HEK293 (cell line): ENCODE results near the gene DSCAML1.

Experiments
- CTCF ChIP-seq: fragments of 450-650 bp; formaldehyde crosslinking; IDR thresholded peaks from 2 replicates; pipeline ENCODE4 v1.5.1; 2016; ENCODE audit warnings: missing biosample characterization, missing genetic modification characterization
- HIC1 ChIP-seq: fragments of 450-650 bp; formaldehyde crosslinking; IDR thresholded peaks from 2 replicates; pipeline ENCODE4 v1.5.1; 2016; ENCODE audit warnings: missing biosample characterization, missing genetic modification characterization
- SP2 ChIP-seq: fragments of 450-650 bp; formaldehyde crosslinking; IDR thresholded peaks from 2 replicates; pipeline ENCODE4 v1.5.1; 2016; ENCODE audit warnings: missing biosample characterization, missing genetic modification characterization
- ZBTB17 ChIP-seq: fragments of 450-650 bp; formaldehyde crosslinking; IDR thresholded peaks from 2 replicates; pipeline ENCODE4 v1.5.1; 2016; ENCODE audit warnings: missing biosample characterization, missing genetic modification characterization
- ZNF146 ChIP-seq: fragments of 450-650 bp; formaldehyde crosslinking; IDR thresholded peaks from 2 replicates; pipeline ENCODE4 v1.5.1; 2016; ENCODE audit warnings: missing biosample characterization, missing genetic modification characterization
- ZNF202 ChIP-seq: fragments of 450-650 bp; formaldehyde crosslinking; IDR thresholded peaks from 2 replicates; pipeline ENCODE4 v1.5.1; 2016; ENCODE audit warnings: missing biosample characterization, missing genetic modification characterization, borderline replicate concordance
- ZNF280C ChIP-seq: fragments of 450-650 bp; formaldehyde crosslinking; IDR thresholded peaks from 2 replicates; pipeline ENCODE4 v1.5.1; 2016; ENCODE audit warnings: missing biosample characterization, missing genetic modification characterization
- ZNF513 ChIP-seq: fragments of 450-650 bp; IDR thresholded peaks from 2 replicates; pipeline ENCODE4 v1.5.1; 2018; ENCODE audit warnings: missing biosample characterization, missing genetic modification characterization
- ZNF529 ChIP-seq: fragments of 450-650 bp; formaldehyde crosslinking; IDR thresholded peaks from 2 replicates; pipeline ENCODE4 v1.5.1; 2017; ENCODE audit warnings: missing genetic modification characterization, missing biosample characterization; ENCODE audit not compliant: insufficient replicate concordance
- ZNF580 ChIP-seq: fragments of 450-650 bp; formaldehyde crosslinking; IDR thresholded peaks from 2 replicates; pipeline ENCODE4 v1.5.1; 2016; ENCODE audit warnings: missing biosample characterization, missing genetic modification characterization

GRCh38 chr11:117664897-117665296, 132.1 kb downstream of the DSCAML1 start:
- no peak for TF ChIP-seq ZNF513
- TF ChIP-seq CTCF (tag by site-specific recombination): no peak
- TF ChIP-seq ZNF580 (tag by site-specific recombination): no peak
- TF ChIP-seq ZNF529 (tag by site-specific recombination): no peak
- TF ChIP-seq ZNF280C (tag by site-specific recombination): no peak
- no peak for TF ChIP-seq ZNF202
- no peak for TF ChIP-seq HIC1 (tag by site-specific recombination)
- no peak for TF ChIP-seq ZNF146 (tag by site-specific recombination)
- no peak for TF ChIP-seq SP2 (tag by site-specific recombination)
- no peak for TF ChIP-seq ZBTB17 (tag by site-specific recombination)
